Brain pericyte (primary cell): ENCODE data around the gene SACM1L.

Experiments used
- DNase-seq: peaks from one replicate; pipeline ENCODE4 v3.0.0-alpha.2; 2012; ENCODE audit warnings: low read depth, low spot score

The SACM1L gene

DNA sequence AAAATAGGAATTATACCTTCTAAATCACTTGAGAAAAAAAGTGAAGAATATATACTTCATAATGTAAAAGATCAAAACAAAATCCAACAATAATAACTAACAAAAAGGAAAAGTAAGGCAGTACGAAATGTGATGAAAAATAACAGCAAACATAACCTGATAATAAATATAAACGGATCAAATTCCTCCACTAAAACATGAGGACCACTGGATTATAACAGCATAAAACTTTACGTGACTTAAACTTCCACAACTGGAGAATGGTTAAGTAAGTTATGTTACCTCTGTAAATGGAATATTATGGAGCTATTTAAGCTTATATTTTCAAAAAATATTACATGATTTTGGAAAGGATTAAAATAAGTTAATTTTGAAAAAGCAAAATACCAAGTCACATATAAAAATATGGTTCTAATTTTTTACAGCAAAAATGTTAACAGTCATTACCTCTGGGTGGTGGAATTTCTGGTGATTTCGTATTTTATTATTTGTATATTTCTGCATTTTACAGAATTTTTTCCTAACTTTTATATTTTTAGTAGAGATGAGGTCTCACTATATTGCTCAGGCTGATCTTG lies 100.1 kb downstream of the SACM1L start:
- DNase-seq: no peak

DNA sequence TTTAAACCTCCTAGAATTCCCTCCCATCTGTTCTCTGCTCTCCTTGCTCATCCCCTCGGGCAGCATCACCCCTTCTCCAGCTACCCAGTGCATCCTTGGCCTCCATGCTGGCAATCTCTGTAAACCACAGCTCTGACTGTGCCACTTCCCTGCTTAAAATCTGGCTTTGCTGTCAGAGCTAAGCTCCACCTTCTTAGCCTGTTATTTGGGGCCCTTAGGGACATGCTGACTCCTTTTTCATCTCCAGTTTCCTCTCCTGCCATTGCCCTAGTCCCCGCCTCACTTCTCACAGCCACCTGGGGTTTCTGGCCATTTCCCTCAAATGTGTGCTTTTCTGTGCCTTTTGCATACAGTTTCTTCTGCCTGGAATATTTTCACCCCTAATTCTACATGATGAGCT lies 101.4 kb downstream of the SACM1L start:
- DNase-seq: no peak

DNA sequence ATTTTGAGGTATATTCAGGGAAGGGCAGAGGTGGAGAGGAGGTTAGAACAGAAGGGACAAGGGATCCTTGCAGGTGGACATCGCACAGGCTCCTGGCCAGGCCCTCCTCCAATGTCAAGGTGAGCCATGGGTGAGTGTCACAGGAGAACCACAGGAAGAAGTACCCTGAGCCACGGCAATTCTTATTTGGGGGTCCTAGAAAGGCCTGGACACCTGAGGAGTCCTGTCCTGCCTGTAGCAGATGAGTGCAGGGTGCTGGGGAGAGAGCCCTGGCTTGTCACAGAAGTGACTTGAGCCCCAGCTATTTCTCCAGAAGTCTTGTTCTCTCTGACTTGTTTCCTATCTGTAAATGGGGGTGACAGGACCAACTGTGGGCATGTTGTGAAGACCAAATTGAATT lies 102.8 kb downstream of the SACM1L start:
- DNase-seq: no peak

DNA sequence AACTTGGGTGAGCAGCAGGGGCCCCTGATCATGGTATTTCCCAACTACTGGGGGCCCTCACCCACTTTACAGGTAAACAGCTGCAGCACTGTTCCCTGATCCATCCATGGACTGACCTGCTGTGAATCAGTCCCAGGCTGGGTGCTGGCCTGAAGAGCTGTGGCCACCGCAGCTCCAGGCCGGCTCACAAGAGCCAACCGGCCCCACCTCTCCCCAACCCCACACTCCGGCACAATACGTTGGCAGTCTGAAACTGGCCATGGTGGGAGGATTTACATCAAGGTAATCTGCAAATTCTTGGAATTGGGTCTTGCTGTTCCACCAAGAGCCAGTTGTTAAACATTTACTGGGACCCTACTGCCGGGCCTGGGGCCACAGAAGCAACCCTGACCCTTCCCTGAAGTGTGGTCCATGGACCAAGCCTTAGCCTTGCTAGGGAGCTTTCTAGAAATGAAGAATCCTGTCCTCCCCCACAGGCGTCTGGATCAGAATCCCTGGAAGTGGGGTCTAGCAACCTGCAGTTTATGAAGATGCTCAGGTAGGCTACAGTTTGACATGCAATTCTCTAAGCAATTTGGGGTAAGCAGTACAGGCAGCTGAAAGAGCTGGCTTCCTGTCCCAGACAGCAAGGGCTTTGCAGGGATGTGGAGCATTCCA lies 103.4 kb downstream of the SACM1L start:
- no peak for DNase-seq

DNA sequence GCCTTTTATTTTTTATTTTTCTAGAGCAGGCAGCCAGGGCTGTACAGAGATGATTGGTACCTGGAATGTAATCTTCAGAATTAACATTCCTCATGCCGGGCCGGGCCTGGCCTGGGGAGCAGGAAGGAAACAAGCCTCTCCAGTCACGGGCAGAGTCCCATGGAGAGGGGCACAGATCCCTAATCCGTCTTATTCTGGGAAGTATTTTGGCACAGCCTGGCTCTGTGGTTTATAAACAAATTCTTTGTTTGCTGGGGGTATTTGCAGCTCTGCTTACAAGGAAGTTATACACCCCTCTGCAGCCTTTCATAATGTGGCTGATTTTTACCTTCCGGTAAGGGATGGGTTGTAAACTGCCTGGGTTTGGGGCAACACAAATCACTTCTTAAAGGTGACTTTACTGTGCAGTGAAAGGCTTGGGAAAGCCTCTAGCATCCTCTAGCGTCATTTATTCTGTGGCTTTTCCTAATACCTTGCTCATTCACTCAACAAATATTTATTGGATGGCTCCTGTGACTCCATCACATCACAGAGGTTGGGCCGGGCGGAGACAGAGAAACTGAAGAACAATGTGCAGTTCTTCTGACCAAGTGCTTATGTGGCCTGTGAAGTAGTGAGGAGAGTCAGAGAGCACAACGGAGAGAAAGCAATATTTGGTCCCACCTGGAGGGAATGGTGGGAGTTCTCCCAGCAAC lies 104.4 kb downstream of the SACM1L start:
- no peak for DNase-seq

DNA sequence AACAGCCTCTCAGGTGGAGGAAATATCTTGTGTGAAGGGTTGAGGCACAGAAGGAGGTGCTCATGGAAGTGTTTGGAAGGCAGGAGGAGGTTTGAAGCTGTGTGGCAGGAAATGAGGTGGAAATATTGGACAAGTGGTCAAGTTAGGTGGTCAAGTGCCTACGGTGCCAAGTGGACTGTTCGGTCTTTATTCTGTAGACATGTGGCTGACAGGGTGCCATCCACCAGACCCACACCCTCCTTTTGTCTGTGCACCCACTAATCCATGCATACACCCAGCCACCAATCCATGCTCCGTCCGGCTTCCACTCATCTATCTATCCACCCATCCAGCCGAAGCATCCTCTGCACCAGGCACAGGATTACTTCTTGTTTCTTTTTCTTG lies 105.0 kb downstream of the SACM1L start:
- DNase-seq: no peak

DNA sequence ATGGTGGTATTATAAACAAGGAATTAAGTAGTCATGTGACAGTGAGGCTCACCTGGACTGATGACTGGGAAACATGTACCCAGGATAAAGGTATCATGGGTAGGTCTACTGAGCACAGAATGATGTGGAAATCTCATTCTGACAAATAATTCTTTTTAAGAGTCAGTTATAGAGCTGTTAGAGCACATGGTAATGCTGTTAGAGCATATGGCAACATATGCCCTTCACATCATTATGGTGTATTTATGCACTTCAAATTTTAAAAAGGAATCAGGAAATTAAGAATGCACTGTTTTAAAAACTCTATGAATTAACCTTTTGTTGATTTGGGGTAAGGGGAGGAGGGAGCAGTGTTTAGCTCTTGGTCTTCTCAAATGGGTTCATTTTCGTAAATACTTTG lies 105.5 kb downstream of the SACM1L start:
- no peak for DNase-seq
